H1 (cell line): ENCODE measurements around the gene RPL12. TPM values are rescaled to one million over a fixed set of nuclear protein-coding genes. Genes with fewer than 3 reads are reported as not detected.

Experiments used
- EP300 ChIP-seq, 2 experiments: IDR thresholded peaks; 1 replicate in 1 of 2; 2 replicates in 1 of 2; pipeline ENCODE4 v1.6.1; 2011 to 2012; ENCODE audit warnings: low read depth in 2 of 2, low read length in 2 of 2, mild to moderate bottlenecking in 2 of 2, borderline replicate concordance in 1 of 2, inconsistent platforms in 1 of 2, moderate library complexity in 1 of 2
- MAX ChIP-seq: IDR thresholded peaks from 2 replicates; pipeline ENCODE4 v1.6.1; 2012; ENCODE audit warnings: inconsistent platforms
- RAD21 ChIP-seq, 2 experiments: IDR thresholded peaks in 1 of 2; conservative IDR thresholded peaks in 1 of 2; 2 replicates each; pipeline ENCODE4 v1.6.1; 2011; ENCODE audit warnings: low read depth in 2 of 2, low read length in 2 of 2, improper control_type of control experiment in 1 of 2, inconsistent platforms in 1 of 2, mild to moderate bottlenecking in 1 of 2, moderate library complexity in 1 of 2
- SP2 ChIP-seq: IDR thresholded peaks from 2 replicates; pipeline ENCODE4 v1.6.1; 2012; ENCODE audit warnings: mild to moderate bottlenecking, low read length, inconsistent platforms
- polyA plus RNA-seq, 7 experiments: library from polyadenylated mRNA; depleted of rRNA in 3 of 7; stranded (reverse) in 5 of 7; unstranded in 2 of 7; fragments of >200 nt in 5 of 7; fragments of 200-250 nt in 2 of 7; gene quantifications; 1 replicate in 5 of 7; 2 replicates in 1 of 7; 4 replicates in 1 of 7; pipeline versions ENCODE4 v1.2.1 to v1.2.3, GENCODE V29; 2011 to 2013; ENCODE audit warnings: missing spikeins in 2 of 7, mixed read lengths in 2 of 7
- total RNA-seq: library from RNA; stranded (reverse); fragmentation: NEBNext Ultra II Directional; extraction: Animal tissue kit (Norgen Biotek cat#: 25700); gene quantifications from 2 replicates; pipeline ENCODE4 v1.2.1, GENCODE V29; 2021

RPL12 gene
- total and polyA plus RNA-seq, 2 of the 8 experiments (the other 6 are each of a cell fraction or from before 2014, with no cell fraction given), result 1,993 to 4,892 TPM

- TF ChIP-seq SP2 (no peak), MAX (no peak), EP300 (IDR thresholded peaks at IDR 0.05; ENCODE audit: borderline replicate concordance in 1 of 2, low read depth in 2 of 2, low read length in 2 of 2) (no peak), RAD21 (IDR thresholded peaks at IDR 0.05 in 1 of 2, conservative IDR thresholded peaks at IDR 0.05 in 1 of 2; ENCODE audit: low read depth in 2 of 2, low read length in 2 of 2) (peak; percentile 32 to 50; a peak in 3 of 4 replicates)
Measured at GRCh38 chr9:127437497-127438264, 13.5 kb downstream of the RPL12 start (continued).
